ENCODE data around the gene ADK. TPM values are rescaled to one million over a fixed set of nuclear protein-coding genes. Genes with fewer than 3 reads are reported as not detected.

Gene ADK
- total RNA-seq, 1 donor from 2014 or later: 27.1 TPM

GRCh38 chr10:74753442-74754211 lies 602.6 kb downstream of the ADK start:
- intact Hi-C loops (cut with micrococcal nuclease): no loop called here

DNA sequence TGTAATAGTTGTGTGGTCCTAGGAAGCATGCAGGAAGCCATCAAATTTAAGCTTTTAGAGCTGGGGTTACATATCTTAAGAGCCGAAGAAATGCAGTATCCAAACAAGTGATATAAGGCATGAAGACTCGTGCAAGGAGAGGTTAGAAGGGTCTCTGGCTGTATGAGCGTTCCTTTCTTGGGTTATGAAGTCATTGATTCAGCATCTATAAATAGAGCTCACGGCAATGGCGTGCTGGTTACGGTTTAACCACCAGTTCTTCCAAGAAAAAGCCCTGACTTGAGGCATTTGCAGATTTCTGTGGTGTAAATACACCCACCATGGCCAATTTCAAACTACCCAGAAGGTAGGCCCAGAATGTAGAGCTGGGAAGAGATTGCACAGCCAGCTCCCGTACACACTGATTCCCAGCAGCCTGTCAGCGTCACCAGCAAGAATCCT lies 603.4 kb downstream of the ADK start:
- intact Hi-C loops (cut with micrococcal nuclease): no loop called here

DNA sequence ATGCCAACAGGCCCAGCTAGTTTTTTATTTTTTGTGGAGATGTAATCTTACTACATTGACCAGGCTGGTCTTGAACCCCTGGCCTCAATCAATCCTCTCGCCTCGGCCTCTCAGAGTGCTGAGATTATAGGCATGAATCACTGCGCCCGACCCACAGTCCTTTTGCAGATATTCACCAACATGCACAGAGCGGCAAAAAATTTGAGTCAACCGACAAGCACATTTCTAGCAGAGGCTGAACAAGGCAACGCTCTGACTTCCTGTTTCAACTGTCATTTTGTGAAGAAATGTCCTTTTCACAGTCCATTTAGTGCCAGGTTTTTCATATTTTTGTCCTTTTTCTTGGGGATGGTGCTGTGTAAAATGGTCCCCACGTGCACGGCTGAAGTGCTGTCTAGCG lies 604.3 kb downstream of the ADK start:
- intact Hi-C loops (cut with micrococcal nuclease): no loop called here

Other genes starting within 250 kb of the ADK start
- 1.1 and 1.5 TPM in 2 replicates for gene PLAU, start 240.1 kb upstream of the ADK start, total RNA-seq
- 38.2 and 40.9 TPM in 2 replicates for gene VCL, start 153.1 kb upstream of the ADK start, total RNA-seq
- 53.7 and 54.3 TPM in 2 replicates for gene AP3M1, start 393 bp upstream of the ADK start, total RNA-seq